ENCODE measurements around the gene CCP110. TPM values are rescaled to one million over a fixed set of nuclear protein-coding genes. Genes with fewer than 3 reads are reported as not detected.

The CCP110 gene
- polyA plus RNA-seq: 10 to 100 TPM in 1 of 3 donors, 1 to 10 TPM in 2; 7.5 to 10.1 (median 9.4) TPM

GRCh38 chr16:19523559-19524355 lies at the start of gene CCP110:
Gene CCP110, plus strand, starts transcription at chr16:19523942. Its CDS starts 3,940 bp downstream, at chr16:19527882.
- Mint-ChIP-seq H3K4me3 (peak within 1 kb of the TSS; percentile 93 to 100 (median 97)), H3K36me3 (peaks cover 0 to 7% (median 4%) of the 10 kb centered on the region in 3 donors), H3K27ac (peak within 1 kb of the TSS; percentile 68 to 94 (median 91)), H3K9me3 (no peaks in the 10 kb centered on the region), H3K4me1 (peaks cover 45 to 59% of the 10 kb centered on the region in 2 donors), H3K27me3 (ENCODE audit: low read depth in 3 of 3) (peaks cover 0 to 7% (median 6%) of the 10 kb centered on the region in 3 donors)
- peak; percentile 88 to 90 (median 89) for DNase-seq

- Mint-ChIP-seq H3K4me3 (no peak overlapping the region), H3K4me1 (no peaks in the 10 kb centered on the region), H3K27me3 (ENCODE audit: low read depth in 3 of 3) (peaks cover 4 to 5% (median 5%) of the 10 kb centered on the region in 3 donors), H3K27ac (no peak overlapping the region), H3K36me3 (no peaks in the 10 kb centered on the region), H3K9me3 (no peaks in the 10 kb centered on the region)
- DNase-seq: no peak
These were observed 49.1 kb upstream of the CCP110 start for GRCh38 chr16:19474617-19475016.

- Mint-ChIP-seq H3K9me3 (no peaks in the 10 kb centered on the region), H3K36me3 (no peaks in the 10 kb centered on the region), H3K4me3 (no peak overlapping the region), H3K27me3 (ENCODE audit: low read depth in 3 of 3) (peaks cover 4 to 10% (median 5%) of the 10 kb centered on the region in 3 donors), H3K27ac (no peak overlapping the region), H3K4me1 (no peaks in the 10 kb centered on the region)
- no peak for DNase-seq
These were observed 45.2 kb upstream of the CCP110 start for GRCh38 chr16:19478505-19478904.

- H3K27me3 Mint-ChIP-seq (ENCODE audit: low read depth in 3 of 3): peaks cover 3 to 10% (median 4%) of the 10 kb centered on the region in 3 donors
These were observed 44.4 kb upstream of the CCP110 start for GRCh38 chr16:19479302-19479721.

GRCh38 chr16:19481296-19481695 lies 42.4 kb upstream of the CCP110 start:
- peaks cover 2 to 8% (median 4%) of the 10 kb centered on the region in 3 donors for H3K27me3 Mint-ChIP-seq (ENCODE audit: low read depth in 3 of 3)
- H3K4me1 Mint-ChIP-seq: no peaks in the 10 kb centered on the region
- no peak overlapping the region for H3K4me3 Mint-ChIP-seq
- H3K9me3 Mint-ChIP-seq: no peaks in the 10 kb centered on the region
- H3K36me3 Mint-ChIP-seq: no peaks in the 10 kb centered on the region
- no peak overlapping the region for H3K27ac Mint-ChIP-seq
- DNase-seq: no peak

More at GRCh38 chr16:19479302-19479721, 44.4 kb upstream of the CCP110 start:
- H3K27ac Mint-ChIP-seq: no peak overlapping the region
- DNase-seq: no peak
- H3K36me3 Mint-ChIP-seq: no peaks in the 10 kb centered on the region
- no peak overlapping the region for H3K4me3 Mint-ChIP-seq
- no peaks in the 10 kb centered on the region for H3K4me1 Mint-ChIP-seq
- H3K9me3 Mint-ChIP-seq: no peaks in the 10 kb centered on the region

GRCh38 chr16:19481769-19482168 lies 42.0 kb upstream of the CCP110 start:
- no peak overlapping the region for H3K4me3 Mint-ChIP-seq
- peaks cover 2 to 8% (median 4%) of the 10 kb centered on the region in 3 donors for H3K27me3 Mint-ChIP-seq (ENCODE audit: low read depth in 3 of 3)
- H3K36me3 Mint-ChIP-seq: no peaks in the 10 kb centered on the region
- H3K27ac Mint-ChIP-seq: no peak overlapping the region
- no peak for DNase-seq
- no peaks in the 10 kb centered on the region for H3K4me1 Mint-ChIP-seq
- no peaks in the 10 kb centered on the region for H3K9me3 Mint-ChIP-seq

- peaks cover 2 to 8% (median 4%) of the 10 kb centered on the region in 3 donors for H3K27me3 Mint-ChIP-seq (ENCODE audit: low read depth in 3 of 3)
- H3K4me3 Mint-ChIP-seq: no peak overlapping the region
- H3K9me3 Mint-ChIP-seq: no peaks in the 10 kb centered on the region
- no peaks in the 10 kb centered on the region for H3K36me3 Mint-ChIP-seq
- no peak overlapping the region for H3K27ac Mint-ChIP-seq
- no peaks in the 10 kb centered on the region for H3K4me1 Mint-ChIP-seq
- DNase-seq: no peak
These were observed 41.5 kb upstream of the CCP110 start for GRCh38 chr16:19482291-19482690.

GRCh38 chr16:19484096-19484495 lies 39.6 kb upstream of the CCP110 start:
- Mint-ChIP-seq H3K27ac (no peak overlapping the region), H3K9me3 (no peaks in the 10 kb centered on the region), H3K36me3 (no peaks in the 10 kb centered on the region), H3K27me3 (ENCODE audit: low read depth in 3 of 3) (peaks cover 1 to 8% (median 4%) of the 10 kb centered on the region in 3 donors), H3K4me1 (no peaks in the 10 kb centered on the region), H3K4me3 (no peak overlapping the region)
- DNase-seq: no peak

GRCh38 chr16:19485611-19486010 lies 38.1 kb upstream of the CCP110 start:
- no peaks in the 10 kb centered on the region for H3K9me3 Mint-ChIP-seq
- no peak for DNase-seq
- H3K4me3 Mint-ChIP-seq: no peak overlapping the region
- no peaks in the 10 kb centered on the region for H3K36me3 Mint-ChIP-seq
- no peaks in the 10 kb centered on the region for H3K4me1 Mint-ChIP-seq
- no peak overlapping the region for H3K27ac Mint-ChIP-seq
- H3K27me3 Mint-ChIP-seq (ENCODE audit: low read depth in 3 of 3): peaks cover 1 to 6% (median 1%) of the 10 kb centered on the region in 3 donors

GRCh38 chr16:19486051-19486450 lies 37.7 kb upstream of the CCP110 start:
- no peak overlapping the region for H3K27ac Mint-ChIP-seq

GRCh38 chr16:19486750-19487325 lies 36.9 kb upstream of the CCP110 start:
- Mint-ChIP-seq H3K27me3 (ENCODE audit: low read depth in 3 of 3) (peaks cover 1 to 4% (median 1%) of the 10 kb centered on the region in 3 donors), H3K4me1 (no peaks in the 10 kb centered on the region), H3K4me3 (no peak overlapping the region), H3K36me3 (no peaks in the 10 kb centered on the region), H3K27ac (no peak overlapping the region), H3K9me3 (no peaks in the 10 kb centered on the region)
- DNase-seq: no peak

More at GRCh38 chr16:19486051-19486450, 37.7 kb upstream of the CCP110 start:
- Mint-ChIP-seq H3K36me3 (no peaks in the 10 kb centered on the region), H3K4me1 (no peaks in the 10 kb centered on the region), H3K9me3 (no peaks in the 10 kb centered on the region), H3K4me3 (no peak overlapping the region), H3K27me3 (ENCODE audit: low read depth in 3 of 3) (peaks cover 1 to 5% (median 1%) of the 10 kb centered on the region in 3 donors)
- DNase-seq: no peak

- DNase-seq: no peak
- H3K27ac Mint-ChIP-seq: no peak overlapping the region
- H3K4me1 Mint-ChIP-seq: no peaks in the 10 kb centered on the region
- H3K36me3 Mint-ChIP-seq: no peaks in the 10 kb centered on the region
- no peak overlapping the region for H3K4me3 Mint-ChIP-seq
- H3K27me3 Mint-ChIP-seq (ENCODE audit: low read depth in 3 of 3): peaks cover 1 to 4% (median 1%) of the 10 kb centered on the region in 3 donors
- no peaks in the 10 kb centered on the region for H3K9me3 Mint-ChIP-seq
These were observed 35.5 kb upstream of the CCP110 start for GRCh38 chr16:19488213-19488640.

- DNase-seq: no peak
- no peaks in the 10 kb centered on the region for H3K9me3 Mint-ChIP-seq
- H3K4me3 Mint-ChIP-seq: no peak overlapping the region
- peaks cover 9 to 10% of the 10 kb centered on the region in 2 donors for H3K4me1 Mint-ChIP-seq
- peaks cover 0 to 4% (median 1%) of the 10 kb centered on the region in 3 donors for H3K27me3 Mint-ChIP-seq (ENCODE audit: low read depth in 3 of 3)
- no peaks in the 10 kb centered on the region for H3K36me3 Mint-ChIP-seq
- H3K27ac Mint-ChIP-seq: no peak overlapping the region
These were observed 33.1 kb upstream of the CCP110 start for GRCh38 chr16:19490619-19491018.

GRCh38 chr16:19497176-19497575 lies 26.6 kb upstream of the CCP110 start:
- no peak overlapping the region for H3K27ac Mint-ChIP-seq
- no peaks in the 10 kb centered on the region for H3K27me3 Mint-ChIP-seq (ENCODE audit: low read depth in 3 of 3)
- H3K4me1 Mint-ChIP-seq: peaks cover 9 to 10% of the 10 kb centered on the region in 2 donors
- H3K9me3 Mint-ChIP-seq: no peaks in the 10 kb centered on the region
- H3K4me3 Mint-ChIP-seq: no peak overlapping the region
- DNase-seq: no peak
- H3K36me3 Mint-ChIP-seq: peaks cover 5 to 14% (median 14%) of the 10 kb centered on the region in 3 donors

All from immature natural killer cell (primary cell).